Measurements from ENCODE around the gene ZNF397.

GRCh38 chr18:35248429-35248828 is 7.6 kb downstream of the ZNF397 start:
- TF ChIP-seq POLR2AphosphoS5 (IDR thresholded peaks at IDR 0.05), result no peak
- TF ChIP-seq, protein P1, sequence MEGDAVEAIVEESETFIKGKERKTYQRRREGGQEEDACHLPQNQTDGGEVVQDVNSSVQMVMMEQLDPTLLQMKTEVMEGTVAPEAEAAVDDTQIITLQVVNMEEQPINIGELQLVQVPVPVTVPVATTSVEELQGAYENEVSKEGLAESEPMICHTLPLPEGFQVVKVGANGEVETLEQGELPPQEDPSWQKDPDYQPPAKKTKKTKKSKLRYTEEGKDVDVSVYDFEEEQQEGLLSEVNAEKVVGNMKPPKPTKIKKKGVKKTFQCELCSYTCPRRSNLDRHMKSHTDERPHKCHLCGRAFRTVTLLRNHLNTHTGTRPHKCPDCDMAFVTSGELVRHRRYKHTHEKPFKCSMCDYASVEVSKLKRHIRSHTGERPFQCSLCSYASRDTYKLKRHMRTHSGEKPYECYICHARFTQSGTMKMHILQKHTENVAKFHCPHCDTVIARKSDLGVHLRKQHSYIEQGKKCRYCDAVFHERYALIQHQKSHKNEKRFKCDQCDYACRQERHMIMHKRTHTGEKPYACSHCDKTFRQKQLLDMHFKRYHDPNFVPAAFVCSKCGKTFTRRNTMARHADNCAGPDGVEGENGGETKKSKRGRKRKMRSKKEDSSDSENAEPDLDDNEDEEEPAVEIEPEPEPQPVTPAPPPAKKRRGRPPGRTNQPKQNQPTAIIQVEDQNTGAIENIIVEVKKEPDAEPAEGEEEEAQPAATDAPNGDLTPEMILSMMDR (IDR thresholded peaks at IDR 0.05), result no peak
- TF ChIP-seq POLR2A (IDR thresholded peaks at IDR 0.05), result no peak
- no peak for TF ChIP-seq EP300 (IDR thresholded peaks at IDR 0.05)
